ENCODE data around the gene ZNF761. TPM values are rescaled to one million over a fixed set of nuclear protein-coding genes. Genes with fewer than 3 reads are reported as not detected.
"Not testable (repeated sequence)": the region's sequence is repeated elsewhere in the genome, so short reads cannot be mapped to it uniquely, and the experiment has no call there.

ZNF761 gene
- total RNA-seq, 2 donors from 2014 or later = 10.9 to 15.4 TPM

- Mint-ChIP-seq H3K27ac (no peak overlapping the region), H3K27me3 (no peaks in the 10 kb centered on the region), H3K36me3 (peaks cover 7% of the 10 kb centered on the region), H3K9me3 (peaks cover 3% of the 10 kb centered on the region), H3K4me3 (no peak overlapping the region), H3K4me1 (ENCODE audit: low read depth in 2 of 2) (no peaks in the 10 kb centered on the region)
- ATAC-seq = no peak
- no peak for DNase-seq (ENCODE audit: low spot score)
These were observed 9.2 kb upstream of the ZNF761 start for GRCh38 chr19:53422551-53422950.

GRCh38 chr19:53423074-53423473, 8.7 kb upstream of the ZNF761 start:
- not testable (repeated sequence) for ATAC-seq; H3K4me1 Mint-ChIP-seq (ENCODE audit: low read depth in 2 of 2); H3K4me3 Mint-ChIP-seq; H3K9me3 Mint-ChIP-seq; H3K36me3 Mint-ChIP-seq; H3K27me3 Mint-ChIP-seq; DNase-seq (ENCODE audit: low spot score); H3K27ac Mint-ChIP-seq

- H3K27me3 Mint-ChIP-seq; H3K4me3 Mint-ChIP-seq; H3K27ac Mint-ChIP-seq; DNase-seq (ENCODE audit: low spot score); H3K4me1 Mint-ChIP-seq (ENCODE audit: low read depth in 2 of 2); H3K9me3 Mint-ChIP-seq; H3K36me3 Mint-ChIP-seq; ATAC-seq: not testable (repeated sequence)
These were observed 8.1 kb upstream of the ZNF761 start for GRCh38 chr19:53423680-53424079.

DNA sequence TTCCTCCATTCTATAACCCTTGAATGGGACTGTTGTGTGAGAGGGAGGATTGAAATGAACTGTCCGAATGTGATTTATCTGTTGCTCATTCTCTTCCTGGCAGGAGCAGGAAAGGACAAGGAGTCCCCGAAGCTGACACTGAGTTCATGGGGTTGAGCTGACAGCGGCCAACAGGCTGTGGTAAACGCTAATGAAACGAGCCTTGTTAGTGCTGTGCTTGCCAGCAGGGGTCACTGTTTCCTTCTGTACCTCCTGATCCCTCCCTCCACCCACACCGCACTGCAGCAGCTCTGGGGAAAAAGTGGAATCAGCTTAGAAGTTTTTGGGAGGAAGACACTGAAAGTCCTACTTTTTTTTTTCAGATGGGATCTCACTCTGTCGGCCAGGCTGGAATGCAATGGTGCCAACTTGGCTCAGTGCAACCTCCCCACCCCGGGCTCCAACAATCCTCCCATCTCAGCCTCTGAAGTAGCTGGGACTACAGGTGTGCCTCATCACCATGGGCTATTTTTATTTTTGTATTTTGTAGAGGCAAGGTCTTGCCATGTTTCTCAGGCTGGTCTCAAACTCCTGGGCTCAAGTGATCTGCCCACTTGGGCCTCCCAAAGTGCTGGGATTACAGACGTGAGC, 6.7 kb upstream of the ZNF761 start:
- Mint-ChIP-seq H3K36me3 (no peaks in the 10 kb centered on the region), H3K27me3 (no peaks in the 10 kb centered on the region), H3K27ac (no peak overlapping the region), H3K4me3 (no peak overlapping the region), H3K9me3 (no peaks in the 10 kb centered on the region), H3K4me1 (ENCODE audit: low read depth in 2 of 2) (no peaks in the 10 kb centered on the region)
- ATAC-seq (peak; percentile 77 to 85), DNase-seq (ENCODE audit: low spot score) (peak; percentile 78)

DNA sequence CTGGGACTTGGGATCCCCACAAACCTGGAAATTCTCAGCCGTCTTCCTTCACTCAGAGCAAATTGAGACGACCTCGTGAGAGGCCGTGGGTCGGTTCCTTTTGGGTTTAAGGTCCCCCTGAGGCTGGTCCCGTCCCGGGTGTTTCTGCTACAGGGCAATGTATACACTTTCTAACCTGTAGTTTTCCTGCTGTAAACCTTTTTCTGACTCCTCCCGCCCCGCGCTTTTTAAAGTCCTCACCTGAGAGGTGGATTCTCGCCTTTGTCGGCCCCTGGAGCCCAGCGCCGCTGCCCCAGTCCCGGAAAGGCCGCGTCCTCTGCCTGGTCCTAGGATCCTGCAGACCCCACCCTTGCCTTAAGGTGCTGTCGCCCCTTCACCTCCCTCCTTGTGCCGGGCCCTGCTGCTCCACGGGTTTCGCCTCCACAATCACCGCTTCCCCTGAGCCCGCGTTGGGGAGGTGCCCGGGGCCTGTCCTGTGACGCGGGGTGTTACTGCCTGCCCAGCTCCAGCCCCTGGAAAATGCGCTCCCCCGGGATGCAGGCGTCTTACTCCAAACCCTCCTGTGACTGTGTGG, 391 bp downstream of the ZNF761 start:
- H3K9me3 Mint-ChIP-seq = no peaks in the 10 kb centered on the region
- peak overlapping the region; percentile 81 to 93 for H3K27ac Mint-ChIP-seq
- H3K27me3 Mint-ChIP-seq = no peaks in the 10 kb centered on the region
- H3K4me1 Mint-ChIP-seq (ENCODE audit: low read depth in 2 of 2) = peaks cover 16 to 19% of the 10 kb centered on the region in 2 donors
- peak; percentile 3 to 52 for ATAC-seq
- peaks cover 25% of the 10 kb centered on the region for H3K36me3 Mint-ChIP-seq
- peak overlapping the region; percentile 98 for H3K4me3 Mint-ChIP-seq
- no peak for DNase-seq (ENCODE audit: low spot score)

DNA sequence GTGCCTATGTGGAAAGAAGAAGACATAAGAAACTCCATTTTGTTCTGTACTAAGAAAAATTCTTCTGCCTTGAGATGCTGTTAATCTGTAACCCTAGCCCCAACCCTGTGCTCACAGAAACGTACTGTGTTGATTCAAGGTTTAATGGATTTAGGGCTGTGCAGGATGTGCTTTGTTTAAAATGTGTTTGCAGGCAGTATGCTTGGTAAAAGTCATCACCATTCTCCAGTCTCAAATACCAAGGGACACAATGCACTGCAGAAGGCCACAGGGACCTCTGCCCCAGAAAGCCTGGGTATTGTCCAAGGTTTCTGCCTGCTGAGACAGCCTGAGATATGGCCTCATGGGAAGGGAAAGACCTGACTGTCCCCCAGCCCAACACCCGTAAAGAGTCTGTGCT, 12.0 kb downstream of the ZNF761 start:
- H3K27ac Mint-ChIP-seq; ATAC-seq; H3K27me3 Mint-ChIP-seq; H3K4me1 Mint-ChIP-seq (ENCODE audit: low read depth in 2 of 2); H3K4me3 Mint-ChIP-seq; DNase-seq (ENCODE audit: low spot score): not testable (repeated sequence)
- peaks cover 48% of the 10 kb centered on the region for H3K36me3 Mint-ChIP-seq
- peaks cover 15% of the 10 kb centered on the region for H3K9me3 Mint-ChIP-seq

DNA sequence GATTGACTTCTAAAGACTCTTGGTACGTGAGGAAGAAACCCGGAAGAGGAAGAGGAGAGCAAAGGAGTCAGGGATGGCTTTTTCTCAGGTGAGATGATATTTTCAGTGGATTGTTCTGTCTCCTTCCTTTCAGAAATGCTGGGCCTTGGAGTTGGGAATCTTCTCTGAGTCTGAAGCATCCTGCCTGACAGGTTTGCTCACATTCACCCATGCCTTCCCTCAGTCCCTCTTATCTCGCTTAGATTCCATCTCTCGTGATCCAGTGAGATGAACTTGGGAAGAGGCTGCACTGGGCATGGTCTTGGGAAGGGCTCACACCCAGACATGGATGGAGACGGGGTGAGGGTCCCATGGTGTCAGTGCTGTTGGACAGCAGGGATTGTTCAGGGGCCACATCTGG, 15.4 kb downstream of the ZNF761 start:
- Mint-ChIP-seq H3K36me3 (peaks cover 67% of the 10 kb centered on the region), H3K9me3 (peaks cover 11% of the 10 kb centered on the region)
- H3K27ac Mint-ChIP-seq; ATAC-seq; DNase-seq (ENCODE audit: low spot score); H3K27me3 Mint-ChIP-seq; H3K4me3 Mint-ChIP-seq; H3K4me1 Mint-ChIP-seq (ENCODE audit: low read depth in 2 of 2): not testable (repeated sequence)

DNA sequence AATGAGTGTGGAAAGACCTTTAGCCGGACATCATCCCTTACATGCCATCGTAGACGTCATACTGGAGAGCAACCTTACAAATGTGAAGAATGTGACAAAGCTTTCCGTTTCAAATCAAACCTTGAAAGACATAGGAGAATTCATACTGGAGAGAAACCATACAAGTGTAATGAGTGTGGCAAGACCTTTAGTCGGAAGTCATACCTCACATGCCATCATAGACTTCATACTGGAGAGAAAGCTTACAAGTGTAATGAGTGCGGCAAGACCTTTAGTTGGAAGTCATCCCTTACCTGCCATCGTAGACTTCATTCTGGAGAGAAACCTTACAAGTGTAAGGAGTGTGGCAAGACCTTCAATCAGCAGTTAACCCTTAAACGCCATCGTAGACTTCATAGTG, 24.0 kb downstream of the ZNF761 start:
- Mint-ChIP-seq H3K9me3 (peaks cover 43% of the 10 kb centered on the region), H3K4me1 (ENCODE audit: low read depth in 2 of 2) (no peaks in the 10 kb centered on the region), H3K36me3 (peaks cover 79% of the 10 kb centered on the region), H3K27me3 (no peaks in the 10 kb centered on the region), H3K4me3 (no peak overlapping the region), H3K27ac (no peak overlapping the region)
- DNase-seq (ENCODE audit: low spot score) = no peak
- no peak for ATAC-seq

DNA sequence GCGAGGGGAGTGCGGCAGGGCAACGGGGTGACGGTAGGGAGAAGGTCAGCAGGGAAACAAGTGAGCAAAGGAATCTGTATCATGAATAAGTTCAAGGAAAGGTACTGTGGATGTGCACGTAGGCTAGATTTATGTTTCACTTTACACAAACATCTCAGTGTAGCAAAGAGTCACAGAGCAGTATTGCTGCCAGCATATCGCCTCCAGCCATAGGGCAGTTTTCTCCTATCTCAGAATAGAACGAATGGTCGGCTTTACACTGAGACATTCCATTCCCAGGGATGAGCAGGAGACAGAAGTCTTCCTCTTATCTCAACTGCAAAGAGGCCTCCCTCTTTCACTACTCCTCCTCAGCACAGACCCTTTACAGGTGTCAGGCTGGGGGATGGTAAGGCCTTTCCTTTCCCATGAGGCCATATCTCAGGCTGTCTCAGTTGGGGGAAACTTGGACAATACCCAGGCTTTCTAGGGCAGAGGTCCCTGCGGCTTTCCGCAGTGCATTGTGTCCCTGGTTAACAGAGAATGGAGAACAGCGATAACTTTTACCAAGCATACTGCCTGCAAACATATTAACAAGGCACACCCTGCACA, 28.4 kb downstream of the ZNF761 start:
- Mint-ChIP-seq H3K36me3 (peaks cover 64% of the 10 kb centered on the region), H3K9me3 (peaks cover 51% of the 10 kb centered on the region), H3K27me3 (peaks cover 0 to 11% of the 10 kb centered on the region in 2 donors)
- not testable (repeated sequence) for DNase-seq (ENCODE audit: low spot score); ATAC-seq; H3K27ac Mint-ChIP-seq; H3K4me3 Mint-ChIP-seq; H3K4me1 Mint-ChIP-seq (ENCODE audit: low read depth in 2 of 2)

GRCh38 chr19:53461866-53462265, 30.1 kb downstream of the ZNF761 start:
- peaks cover 35% of the 10 kb centered on the region for H3K9me3 Mint-ChIP-seq

GRCh38 chr19:53462861-53463260, 31.1 kb downstream of the ZNF761 start:
- no peak for DNase-seq (ENCODE audit: low spot score)
- Mint-ChIP-seq H3K4me3 (no peak overlapping the region), H3K27ac (no peak overlapping the region), H3K27me3 (peaks cover 0 to 14% of the 10 kb centered on the region in 2 donors), H3K9me3 (peaks cover 29% of the 10 kb centered on the region), H3K4me1 (ENCODE audit: low read depth in 2 of 2) (peaks cover 0 to 9% of the 10 kb centered on the region in 2 donors), H3K36me3 (peaks cover 41% of the 10 kb centered on the region)
- no peak for ATAC-seq

More at GRCh38 chr19:53461866-53462265, 30.1 kb downstream of the ZNF761 start:
- peaks cover 47% of the 10 kb centered on the region for H3K36me3 Mint-ChIP-seq
- no peak for DNase-seq (ENCODE audit: low spot score)
- H3K27me3 Mint-ChIP-seq = peaks cover 0 to 14% of the 10 kb centered on the region in 2 donors
- H3K4me3 Mint-ChIP-seq = no peak overlapping the region
- ATAC-seq = no peak
- H3K27ac Mint-ChIP-seq = no peak overlapping the region
- peaks cover 0 to 9% of the 10 kb centered on the region in 2 donors for H3K4me1 Mint-ChIP-seq (ENCODE audit: low read depth in 2 of 2)

GRCh38 chr19:53463263-53463662, 31.5 kb downstream of the ZNF761 start:
- no peak for DNase-seq (ENCODE audit: low spot score)
- Mint-ChIP-seq H3K4me1 (ENCODE audit: low read depth in 2 of 2) (peaks cover 2 to 11% of the 10 kb centered on the region in 2 donors), H3K27me3 (peaks cover 0 to 14% of the 10 kb centered on the region in 2 donors), H3K4me3 (no peak overlapping the region), H3K27ac (no peak overlapping the region), H3K36me3 (peaks cover 38% of the 10 kb centered on the region), H3K9me3 (peaks cover 27% of the 10 kb centered on the region)
- no peak for ATAC-seq

GRCh38 chr19:53466726-53467484, 35.1 kb downstream of the ZNF761 start:
- peaks cover 20% of the 10 kb centered on the region for H3K36me3 Mint-ChIP-seq
- peaks cover 0 to 14% of the 10 kb centered on the region in 2 donors for H3K27me3 Mint-ChIP-seq
- peak overlapping the region; percentile 83 for H3K4me3 Mint-ChIP-seq
- ATAC-seq = peak; percentile 2 to 17
- H3K4me1 Mint-ChIP-seq (ENCODE audit: low read depth in 2 of 2) = peaks cover 17 to 23% of the 10 kb centered on the region in 2 donors
- peak overlapping the region in 1 of 2 donors; percentile 76 for H3K27ac Mint-ChIP-seq
- DNase-seq (ENCODE audit: low spot score) = no peak
- H3K9me3 Mint-ChIP-seq = peaks cover 11% of the 10 kb centered on the region
